ENCODE results near the gene CEACAM16. TPM values are rescaled to one million over a fixed set of nuclear protein-coding genes. Genes with fewer than 3 reads are reported as not detected.

The CEACAM16 gene
- total RNA-seq, 2 experiments from 2014 or later, result not detected

DNA sequence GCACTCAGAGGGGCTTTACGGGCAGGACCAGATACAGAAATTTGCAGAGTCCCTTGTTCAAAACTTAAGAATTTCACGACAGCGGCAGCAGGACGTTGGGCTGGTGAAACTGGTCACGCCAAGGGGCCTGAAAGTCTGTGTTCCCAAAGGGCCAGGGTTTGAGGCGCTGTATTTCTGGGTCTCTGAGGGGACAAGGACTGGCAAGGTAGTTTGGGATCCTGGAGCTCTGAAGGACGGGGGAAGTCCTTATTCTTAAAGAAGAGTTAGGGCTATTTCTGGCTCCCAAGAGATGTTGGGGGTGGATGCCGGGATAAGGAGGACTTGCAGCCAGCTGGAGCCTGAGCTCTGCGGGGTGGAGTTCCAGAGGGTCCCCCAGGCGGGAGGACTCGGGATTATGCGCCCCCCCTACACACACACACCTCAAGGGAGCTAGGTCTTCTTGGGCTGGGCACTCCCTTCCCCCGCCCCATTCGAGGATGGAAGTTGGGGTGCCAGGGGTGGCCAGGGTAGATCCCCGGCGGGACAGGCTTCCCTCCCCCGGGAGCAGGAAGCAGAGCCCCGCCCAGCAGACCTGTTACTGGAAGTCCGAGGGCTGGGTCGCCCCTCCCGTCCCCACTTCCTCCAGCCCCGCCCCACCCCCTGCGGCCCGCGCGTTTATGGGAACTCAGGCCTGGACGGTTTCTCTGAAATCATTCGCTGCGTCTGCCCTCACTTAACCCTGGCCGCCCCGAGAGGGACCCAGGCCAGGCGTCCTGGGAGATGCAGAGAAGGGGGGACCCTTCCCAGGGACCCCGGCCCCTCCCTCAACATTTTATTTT is 55.2 kb downstream of the CEACAM16 start:
- Histone ChIP-seq H4K20me1 (ENCODE audit: insufficient read depth, low read length) (no peaks in the 10 kb centered on the region), H3K4me3 (ENCODE audit: low read depth, low read length, poor library complexity, severe bottlenecking) (peak overlapping the region; percentile 84), H3K79me2 (ENCODE audit: insufficient read depth, low read depth, low read length) (peaks cover 42% of the 10 kb centered on the region), H3K4me1 (ENCODE audit: insufficient read depth, low read length, poor library complexity, severe bottlenecking) (peaks cover 58% of the 10 kb centered on the region), H3K27ac (ENCODE audit: low read depth, low read length, poor library complexity, severe bottlenecking) (peak overlapping the region; percentile 95), H3K36me3 (ENCODE audit: insufficient read depth, low read length) (peaks cover 74% of the 10 kb centered on the region), H3K4me2 (ENCODE audit: low read length) (peak overlapping the region; percentile 79), H3K9me2 (ENCODE audit: insufficient read depth, low read length) (no peaks in the 10 kb centered on the region), H3K9me3 (ENCODE audit: low read length) (no peaks in the 10 kb centered on the region), H2AFZ (ENCODE audit: low read length) (no peak overlapping the region)
- BruUV-seq (replicated peaks), result TSS peak; percentile 36
- TF ChIP-seq EZH2phosphoT487 (IDR thresholded peaks at IDR 0.05; ENCODE audit: borderline replicate concordance, low read depth, low read length), result no peak
- TF ChIP-seq, protein P1, sequence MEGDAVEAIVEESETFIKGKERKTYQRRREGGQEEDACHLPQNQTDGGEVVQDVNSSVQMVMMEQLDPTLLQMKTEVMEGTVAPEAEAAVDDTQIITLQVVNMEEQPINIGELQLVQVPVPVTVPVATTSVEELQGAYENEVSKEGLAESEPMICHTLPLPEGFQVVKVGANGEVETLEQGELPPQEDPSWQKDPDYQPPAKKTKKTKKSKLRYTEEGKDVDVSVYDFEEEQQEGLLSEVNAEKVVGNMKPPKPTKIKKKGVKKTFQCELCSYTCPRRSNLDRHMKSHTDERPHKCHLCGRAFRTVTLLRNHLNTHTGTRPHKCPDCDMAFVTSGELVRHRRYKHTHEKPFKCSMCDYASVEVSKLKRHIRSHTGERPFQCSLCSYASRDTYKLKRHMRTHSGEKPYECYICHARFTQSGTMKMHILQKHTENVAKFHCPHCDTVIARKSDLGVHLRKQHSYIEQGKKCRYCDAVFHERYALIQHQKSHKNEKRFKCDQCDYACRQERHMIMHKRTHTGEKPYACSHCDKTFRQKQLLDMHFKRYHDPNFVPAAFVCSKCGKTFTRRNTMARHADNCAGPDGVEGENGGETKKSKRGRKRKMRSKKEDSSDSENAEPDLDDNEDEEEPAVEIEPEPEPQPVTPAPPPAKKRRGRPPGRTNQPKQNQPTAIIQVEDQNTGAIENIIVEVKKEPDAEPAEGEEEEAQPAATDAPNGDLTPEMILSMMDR (conservative IDR thresholded peaks at IDR 0.05; ENCODE audit: low read length), result no peak
- CTCF ChIA-PET (ENCODE audit: unreplicated experiment), result no interaction called here
- POLR2A ChIA-PET, result interaction anchor here (1.0 to 1.3 kb wide), 2 partner anchors 9 to 16 kb away, joined by 3 to 4 read pairs; no protein-coding TSS in a partner anchor
- DNase-seq (ENCODE audit: low spot score), result peak; percentile 80
- intact Hi-C loops (cut with micrococcal nuclease; ENCODE audit: unreplicated experiment), result loop anchor here (5.0 to 10.0 kb wide), 2 partner anchors 251 to 323 kb away; partner anchors contain the start of genes GEMIN7, RELB and ZNF296

DNA sequence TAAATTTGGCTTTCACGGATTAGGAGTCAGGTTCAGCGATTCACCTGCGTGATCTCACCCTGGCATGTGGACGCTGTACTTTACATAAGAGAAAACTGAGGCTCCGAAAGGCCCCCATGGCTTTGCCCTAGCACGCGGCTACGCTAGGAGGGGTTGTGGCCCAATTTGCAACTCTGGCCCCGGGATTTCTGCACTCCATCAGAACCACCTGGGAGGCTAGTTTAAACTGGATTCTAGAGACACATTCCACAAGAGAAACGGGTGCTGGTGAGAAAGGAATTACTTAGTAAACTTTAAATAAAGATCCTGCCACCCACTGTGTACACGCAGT is 55.8 kb downstream of the CEACAM16 start:
- peak overlapping the region; percentile 95 for H3K27ac ChIP-seq (ENCODE audit: low read depth, low read length, poor library complexity, severe bottlenecking)

More for the DNA sequence above, 55.8 kb downstream of the CEACAM16 start:
- H3K9me2 ChIP-seq (ENCODE audit: insufficient read depth, low read length), result no peaks in the 10 kb centered on the region
- ChIA-PET CTCF (ENCODE audit: unreplicated experiment) (interaction anchor here (0.9 kb wide), 1 partner anchor 91 kb away, joined by 3 read pairs; the partner anchor contains the start of gene NECTIN2), POLR2A (interaction anchor here (1.0 kb wide), 1 partner anchor 10 kb away, joined by 3 read pairs; no protein-coding TSS in a partner anchor)
- intact Hi-C loops (cut with micrococcal nuclease; ENCODE audit: unreplicated experiment), result loop anchor here (5.0 to 10.0 kb wide), 2 partner anchors 250 to 323 kb away; partner anchors contain the start of genes GEMIN7, RELB and ZNF296
- peaks cover 76% of the 10 kb centered on the region for H3K36me3 ChIP-seq (ENCODE audit: insufficient read depth, low read length)
- H3K4me1 ChIP-seq (ENCODE audit: insufficient read depth, low read length, poor library complexity, severe bottlenecking), result peaks cover 57% of the 10 kb centered on the region
- peak overlapping the region; percentile 84 for H3K4me3 ChIP-seq (ENCODE audit: low read depth, low read length, poor library complexity, severe bottlenecking)
- no peaks in the 10 kb centered on the region for H4K20me1 ChIP-seq (ENCODE audit: insufficient read depth, low read length)
- BruUV-seq (replicated peaks), result no TSS peak
- peak overlapping the region; percentile 79 for H3K4me2 ChIP-seq (ENCODE audit: low read length)
- peaks cover 36% of the 10 kb centered on the region for H3K79me2 ChIP-seq (ENCODE audit: insufficient read depth, low read depth, low read length)
- TF ChIP-seq, protein P1 (conservative IDR thresholded peaks at IDR 0.05; ENCODE audit: low read length), result no peak
- no peak for TF ChIP-seq EZH2phosphoT487 (IDR thresholded peaks at IDR 0.05; ENCODE audit: borderline replicate concordance, low read depth, low read length)
- H2AFZ ChIP-seq (ENCODE audit: low read length), result no peak overlapping the region
- H3K9me3 ChIP-seq (ENCODE audit: low read length), result no peaks in the 10 kb centered on the region
- no peak for DNase-seq (ENCODE audit: low spot score)

All from OCI-LY7 (cell line).